Stimulated activated CD4-positive, alpha-beta T cell treated with anti-CD3 and anti-CD28 coated beads, Interleukin-1b, Interleukin-23, amount 100 ng/mL, for 4 hours (primary cell): Measurements from ENCODE around the gene SMYD1.

Experiments
- DNase-seq, 2 donors: peaks; one replicate each; pipeline ENCODE4 v3.0.0-alpha.2; 2020; ENCODE audit warnings: low read depth in 2 of 2

Gene SMYD1

GRCh38 chr2:88122141-88122884, 54.7 kb downstream of the SMYD1 start:
- no peak for DNase-seq

GRCh38 chr2:88123164-88123974, 55.7 kb downstream of the SMYD1 start:
- no peak for DNase-seq

GRCh38 chr2:88123975-88124917, 56.6 kb downstream of the SMYD1 start:
- DNase-seq: no peak

- DNase-seq: no peak
Observed at GRCh38 chr2:88125344-88125923, 57.8 kb downstream of the SMYD1 start.

GRCh38 chr2:88125924-88126771, 58.5 kb downstream of the SMYD1 start:
- DNase-seq: no peak

GRCh38 chr2:88126772-88127637, 59.4 kb downstream of the SMYD1 start:
- DNase-seq: no peak

GRCh38 chr2:88127638-88127887, 59.9 kb downstream of the SMYD1 start:
- DNase-seq: no peak

GRCh38 chr2:88127888-88128653, 60.4 kb downstream of the SMYD1 start, which contains the start of gene FABP1:
Gene FABP1, minus strand, starts transcription at chr2:88128062. Its CDS starts 45 bp downstream, at chr2:88128017.
- no peak for DNase-seq

- no peak for DNase-seq
Observed at GRCh38 chr2:88128654-88129312, 61.2 kb downstream of the SMYD1 start.

- DNase-seq: no peak
Observed at GRCh38 chr2:88129313-88129959, 61.8 kb downstream of the SMYD1 start.

- DNase-seq: no peak
Observed at GRCh38 chr2:88131201-88131998, 63.8 kb downstream of the SMYD1 start.

- DNase-seq: no peak
Observed at GRCh38 chr2:88131999-88132368, 64.4 kb downstream of the SMYD1 start.

GRCh38 chr2:88133875-88134274, 66.2 kb downstream of the SMYD1 start:
- no peak for DNase-seq

GRCh38 chr2:88136817-88137216, 69.2 kb downstream of the SMYD1 start:
- DNase-seq: no peak

GRCh38 chr2:88137833-88138232, 70.2 kb downstream of the SMYD1 start:
- DNase-seq: no peak

GRCh38 chr2:88139203-88139702, 71.6 kb downstream of the SMYD1 start:
- DNase-seq: no peak

GRCh38 chr2:88139804-88140203, 72.2 kb downstream of the SMYD1 start:
- no peak for DNase-seq
